H9 (cell line): ENCODE data around the gene PPARA. TPM values are rescaled to one million over a fixed set of nuclear protein-coding genes. Genes with fewer than 3 reads are reported as not detected.

Source experiments
- DNase-seq: peaks from one replicate; pipeline ENCODE4 v3.0.0-alpha.2; 2017
- H2AFZ ChIP-seq: one replicate; pipeline ENCODE4 v1.6.1; 2013; ENCODE audit warnings: mild to moderate bottlenecking, low read length, control low read depth, moderate library complexity
- H2AK5ac ChIP-seq: 2 replicates; pipeline ENCODE4 v1.6.1; 2013; ENCODE audit warnings: low read length, control low read depth, mixed read lengths; ENCODE audit not compliant: insufficient read length
- H2BK120ac ChIP-seq: one replicate; pipeline ENCODE4 v1.6.1; 2013; ENCODE audit warnings: low read depth, mild to moderate bottlenecking, low read length, control low read depth, inconsistent platforms; ENCODE audit not compliant: poor library complexity, severe bottlenecking
- H2BK12ac ChIP-seq: 2 replicates; pipeline ENCODE4 v1.6.1; 2013; ENCODE audit warnings: low read length, control low read depth, mixed read lengths, low read depth; ENCODE audit not compliant: insufficient read length
- H2BK15ac ChIP-seq: 2 replicates; pipeline ENCODE4 v1.6.1; 2013; ENCODE audit warnings: low read depth, low read length, control low read depth
- H2BK20ac ChIP-seq: one replicate; pipeline ENCODE4 v1.6.1; 2013; ENCODE audit warnings: low read depth, mild to moderate bottlenecking, low read length, control low read depth, inconsistent platforms; ENCODE audit not compliant: poor library complexity, severe bottlenecking
- H2BK5ac ChIP-seq: 2 replicates; pipeline ENCODE4 v1.6.1; 2013; ENCODE audit warnings: low read length, control low read depth, mixed read lengths; ENCODE audit not compliant: insufficient read length
- H3K14ac ChIP-seq: 2 replicates; pipeline ENCODE4 v1.6.1; 2013; ENCODE audit warnings: low read length, control low read depth; ENCODE audit not compliant: insufficient read depth
- H3K18ac ChIP-seq: 2 replicates; pipeline ENCODE4 v1.6.1; 2013; ENCODE audit warnings: low read depth, mild to moderate bottlenecking, mixed read lengths, low read length, control low read depth; ENCODE audit not compliant: insufficient read length
- H3K23ac ChIP-seq: 2 replicates; pipeline ENCODE4 v1.6.1; 2013; ENCODE audit warnings: low read length, control low read depth, mixed read lengths, low read depth; ENCODE audit not compliant: insufficient read length
- H3K23me2 ChIP-seq: 2 replicates; pipeline ENCODE4 v1.6.1; 2013; ENCODE audit warnings: low read depth, mild to moderate bottlenecking, mixed read lengths, low read length, control low read depth; ENCODE audit not compliant: insufficient read length, poor library complexity, severe bottlenecking
- H3K27ac ChIP-seq: 2 replicates; pipeline ENCODE4 v1.5.1; 2013; ENCODE audit warnings: low read length, control low read depth, mixed read lengths, low read depth; ENCODE audit not compliant: insufficient read length
- H3K27me3 ChIP-seq: 2 replicates; pipeline ENCODE4 v1.6.1; 2013; ENCODE audit warnings: low read length, control low read depth, inconsistent platforms; ENCODE audit not compliant: insufficient read depth
- H3K4ac ChIP-seq: 2 replicates; pipeline ENCODE4 v1.6.1; 2013; ENCODE audit warnings: low read depth, mild to moderate bottlenecking, control low read depth, inconsistent platforms, low read length, moderate library complexity
- H3K4me1 ChIP-seq: 2 replicates; pipeline ENCODE4 v1.6.1; 2013; ENCODE audit warnings: low read length, control low read depth, inconsistent platforms; ENCODE audit not compliant: insufficient read depth
- H3K4me2 ChIP-seq: 2 replicates; pipeline ENCODE4 v1.6.1; 2013; ENCODE audit warnings: low read length, control low read depth, mixed read lengths; ENCODE audit not compliant: insufficient read length, insufficient read depth
- H3K56ac ChIP-seq: 2 replicates; pipeline ENCODE4 v1.6.1; 2013; ENCODE audit warnings: low read depth, mild to moderate bottlenecking, mixed read lengths, low read length, control low read depth; ENCODE audit not compliant: insufficient read length
- H3K79me1 ChIP-seq: 2 replicates; pipeline ENCODE4 v1.6.1; 2013; ENCODE audit warnings: low read depth, mild to moderate bottlenecking, moderate library complexity, low read length, control low read depth, inconsistent platforms; ENCODE audit not compliant: insufficient read depth, poor library complexity, severe bottlenecking
- H3K79me2 ChIP-seq: 2 replicates; pipeline ENCODE4 v1.6.1; 2013; ENCODE audit warnings: low read length, control low read depth, inconsistent platforms; ENCODE audit not compliant: insufficient read depth
- H3K9ac ChIP-seq: 2 replicates; pipeline ENCODE4 v1.6.1; 2013; ENCODE audit warnings: low read length, control low read depth, mixed read lengths; ENCODE audit not compliant: insufficient read length; ENCODE audit errors: extremely low read depth
- H3K9me3 ChIP-seq: one replicate; pipeline ENCODE4 v1.6.1; 2013; ENCODE audit warnings: low read depth, low read length, inconsistent platforms; ENCODE audit not compliant: control insufficient read depth
- H3T11ph ChIP-seq: one replicate; pipeline ENCODE4 v1.6.1; 2013; ENCODE audit warnings: mild to moderate bottlenecking, low read length, control low read depth, inconsistent platforms
- H4K20me1 ChIP-seq: one replicate; pipeline ENCODE4 v1.6.1; 2013; ENCODE audit not compliant: control insufficient read depth, insufficient read length, insufficient read depth
- H4K5ac ChIP-seq: 2 replicates; pipeline ENCODE4 v1.6.1; 2013; ENCODE audit warnings: low read depth, mild to moderate bottlenecking, mixed read lengths, low read length, control low read depth; ENCODE audit not compliant: insufficient read length
- H4K8ac ChIP-seq: replicated peaks from 2 replicates; pipeline ENCODE4 v1.6.1; 2013; ENCODE audit warnings: low read length, control low read depth, mixed read lengths, low read depth; ENCODE audit not compliant: insufficient read length
- H4K91ac ChIP-seq: 2 replicates; pipeline ENCODE4 v1.6.1; 2013; ENCODE audit warnings: low read depth, mild to moderate bottlenecking, moderate library complexity, mixed read lengths, low read length, control low read depth; ENCODE audit not compliant: insufficient read length
- H3K27ac Mint-ChIP-seq, 3 experiments: 2 replicates in 2 of 3; 3 replicates in 1 of 3; pipeline ENCODE4 v1.8.0; 2020 to 2021; ENCODE audit warnings: mixed read lengths in 3 of 3, mild to moderate bottlenecking in 1 of 3, moderate library complexity in 1 of 3
- H3K27me3 Mint-ChIP-seq: 2 replicates; pipeline ENCODE4 v1.8.0; 2021; ENCODE audit warnings: low read depth, mild to moderate bottlenecking, moderate library complexity, mixed read lengths
- H3K36me3 Mint-ChIP-seq, 3 experiments: 2 replicates in 2 of 3; 3 replicates in 1 of 3; pipeline ENCODE4 v1.8.0; 2020 to 2021; ENCODE audit warnings: low read depth in 3 of 3, mixed read lengths in 3 of 3; ENCODE audit not compliant: insufficient read depth in 1 of 3
- H3K4me1 Mint-ChIP-seq, 2 experiments: 2 replicates each; pipeline ENCODE4 v1.8.0; 2020; ENCODE audit warnings: mixed read lengths in 2 of 2
- H3K4me3 Mint-ChIP-seq, 2 experiments: 2 replicates in 1 of 2; 3 replicates in 1 of 2; pipeline ENCODE4 v1.8.0; 2020 to 2021; ENCODE audit warnings: mild to moderate bottlenecking in 2 of 2, mixed read lengths in 2 of 2, moderate library complexity in 1 of 2
- H3K9me3 Mint-ChIP-seq, 2 experiments: 2 replicates in 1 of 2; 3 replicates in 1 of 2; pipeline ENCODE4 v1.8.0; 2020; ENCODE audit warnings: mild to moderate bottlenecking in 2 of 2, mixed read lengths in 2 of 2, moderate library complexity in 1 of 2
- CTCF ChIP-seq: fragments of 200-600 bp; sonication (generic); conservative IDR thresholded peaks from 3 replicates; pipeline ENCODE4 v1.8.0; 2021; ENCODE audit warnings: antibody characterized with exemption, mild to moderate bottlenecking
- WGBS: extraction: QIAGEN DNeasy Blood & Tissue Kit; methylation state at CpG from one replicate; pipeline ENCODE4 v1.1.7; 2013; ENCODE audit warnings: missing lambda C conversion rate, low lambda C conversion rate, mixed read lengths; ENCODE audit not compliant: insufficient read length; ENCODE audit errors: extremely low coverage; 5-methylcytosine and 5-hydroxymethylcytosine counted together
- total RNA-seq: library from RNA; stranded (reverse); gene quantifications from 2 replicates; pipeline ENCODE4 v1.2.1, GENCODE V29; 2021

The PPARA gene
- total RNA-seq, 1 experiment from 2014 or later = 7.3 TPM

GRCh38 chr22:46102752-46103151 is 47.6 kb upstream of the PPARA start:
- no peak for TF ChIP-seq CTCF

More at GRCh38 chr22:46102752-46103151, 47.6 kb upstream of the PPARA start:
- no peak overlapping the region for H2AFZ ChIP-seq
- H3K23me2 ChIP-seq = no peaks in the 10 kb centered on the region
- H2BK20ac ChIP-seq = no peak overlapping the region
- WGBS = no CpG with 5 or more reads among the region's 13 CpGs
- no peak overlapping the region for H3K18ac ChIP-seq
- H3K9ac ChIP-seq = no peak overlapping the region
- Mint-ChIP-seq H3K27ac (no peak overlapping the region), H3K4me1 (peaks cover 0 to 3% of the 10 kb centered on the region in 2 experiments; a peak in 2 of 4 replicates), H3K4me3 (no peak overlapping the region), H3K36me3 (no peaks in the 10 kb centered on the region; a peak in 1 of 7 replicates), H3K27me3 (no peaks in the 10 kb centered on the region), H3K9me3 (no peaks in the 10 kb centered on the region)
- H4K91ac ChIP-seq = no peak overlapping the region
- H4K5ac ChIP-seq = no peak overlapping the region
- no peak for DNase-seq
- H2BK12ac ChIP-seq = no peak overlapping the region
- no peak overlapping the region for H2BK120ac ChIP-seq
- no peak overlapping the region for H3K4me2 ChIP-seq
- H3K14ac ChIP-seq = no peak overlapping the region
- no peaks in the 10 kb centered on the region for H3K79me1 ChIP-seq
- no peaks in the 10 kb centered on the region for H3K79me2 ChIP-seq
- no peak overlapping the region for H2BK15ac ChIP-seq
- H3T11ph ChIP-seq = no peak overlapping the region
- no peaks in the 10 kb centered on the region for H4K20me1 ChIP-seq
- H4K8ac ChIP-seq = no peak overlapping the region
- no peaks in the 10 kb centered on the region for H3K9me3 ChIP-seq
- no peaks in the 10 kb centered on the region for H3K27me3 ChIP-seq
- H2AK5ac ChIP-seq = no peak overlapping the region
- no peaks in the 10 kb centered on the region for H3K4me1 ChIP-seq
- H2BK5ac ChIP-seq = no peak overlapping the region
- no peak overlapping the region for H3K23ac ChIP-seq
- H3K27ac ChIP-seq = no peak overlapping the region
- no peak overlapping the region for H3K56ac ChIP-seq
- no peak overlapping the region for H3K4ac ChIP-seq
